Mesenchymal stem cell (in vitro differentiated cells and primary cell): ENCODE results near the gene HPCAL1.

ENCODE experiments used
- DNase-seq: peaks from one replicate; pipeline ENCODE4 v3.0.0-alpha.2; 2013
- H2AFZ ChIP-seq: one replicate; pipeline ENCODE4 v1.6.1; 2013; ENCODE audit warnings: low read depth, mild to moderate bottlenecking, control low read depth, inconsistent platforms, low read length, moderate library complexity
- H2AK5ac ChIP-seq: 2 replicates; pipeline ENCODE4 v1.6.1; 2013; ENCODE audit warnings: low read length, moderate library complexity, mild to moderate bottlenecking, inconsistent platforms; ENCODE audit not compliant: severe bottlenecking
- H2BK120ac ChIP-seq: one replicate; pipeline ENCODE4 v1.6.1; 2013; ENCODE audit warnings: low read depth, mild to moderate bottlenecking, inconsistent platforms, low read length, moderate library complexity
- H2BK12ac ChIP-seq, 2 experiments: one replicate each; pipeline ENCODE4 v1.6.1; 2013; ENCODE audit warnings: inconsistent platforms in 2 of 2, low read length in 2 of 2, mild to moderate bottlenecking in 2 of 2, moderate library complexity in 2 of 2, control low read depth in 1 of 2
- H2BK15ac ChIP-seq: one replicate; pipeline ENCODE4 v1.6.1; 2013; ENCODE audit warnings: mild to moderate bottlenecking, low read depth, inconsistent platforms; ENCODE audit not compliant: poor library complexity, severe bottlenecking
- H2BK5ac ChIP-seq: 2 replicates; pipeline ENCODE4 v1.6.1; 2013; ENCODE audit warnings: low read depth, mild to moderate bottlenecking, low read length, control low read depth, inconsistent platforms; ENCODE audit not compliant: poor library complexity, severe bottlenecking
- H3K14ac ChIP-seq, 2 experiments: one replicate each; pipeline ENCODE4 v1.6.1; 2013; ENCODE audit warnings: inconsistent platforms in 2 of 2, low read length in 2 of 2, control low read depth in 1 of 2, mild to moderate bottlenecking in 1 of 2, moderate library complexity in 1 of 2
- H3K18ac ChIP-seq, 2 experiments: one replicate each; pipeline ENCODE4 v1.6.1; 2013; ENCODE audit warnings: inconsistent platforms in 2 of 2, low read length in 2 of 2, control low read depth in 1 of 2, low read depth in 1 of 2, mild to moderate bottlenecking in 1 of 2
- H3K23ac ChIP-seq, 2 experiments: one replicate each; pipeline ENCODE4 v1.6.1; 2013; ENCODE audit warnings: inconsistent platforms in 2 of 2, low read length in 2 of 2, mild to moderate bottlenecking in 2 of 2, moderate library complexity in 2 of 2, control low read depth in 1 of 2
- H3K27ac ChIP-seq: 2 replicates; pipeline ENCODE4 v1.5.1; 2013; ENCODE audit warnings: mild to moderate bottlenecking, moderate library complexity, low read length, control low read depth, inconsistent platforms; ENCODE audit not compliant: poor library complexity, severe bottlenecking
- H3K27me3 ChIP-seq, 2 experiments: 2 replicates each; pipeline versions ENCODE4 v1.6.1 to v1.7.0; 2013; ENCODE audit warnings: low read length in 2 of 2, mild to moderate bottlenecking in 2 of 2, moderate library complexity in 2 of 2, control low read depth in 1 of 2, inconsistent platforms in 1 of 2; ENCODE audit not compliant: control insufficient read depth in 1 of 2, insufficient read depth in 1 of 2
- H3K36me3 ChIP-seq, 2 experiments: 2 replicates each; pipeline versions ENCODE4 v1.6.1 to v1.7.0; 2013; ENCODE audit warnings: low read length in 2 of 2, control low read depth in 1 of 2, inconsistent platforms in 1 of 2, low read depth in 1 of 2, mild to moderate bottlenecking in 1 of 2; ENCODE audit not compliant: insufficient read depth in 2 of 2, control insufficient read depth in 1 of 2
- H3K4ac ChIP-seq, 2 experiments: one replicate each; pipeline ENCODE4 v1.6.1; 2013; ENCODE audit warnings: inconsistent platforms in 2 of 2, low read length in 2 of 2, mild to moderate bottlenecking in 2 of 2, moderate library complexity in 2 of 2, control low read depth in 1 of 2, low read depth in 1 of 2
- H3K4me1 ChIP-seq: 2 replicates; pipeline ENCODE4 v1.6.1; 2013; ENCODE audit warnings: low read depth, low read length, control low read depth; ENCODE audit not compliant: control insufficient read depth, insufficient read depth
- H3K4me2 ChIP-seq: 2 replicates; pipeline ENCODE4 v1.6.1; 2013; ENCODE audit warnings: low read length, mild to moderate bottlenecking, inconsistent platforms; ENCODE audit not compliant: poor library complexity, severe bottlenecking
- H3K4me3 ChIP-seq, 2 experiments: 2 replicates each; pipeline versions ENCODE4 v1.5.1 to v1.7.0; 2013; ENCODE audit warnings: low read length in 2 of 2, mild to moderate bottlenecking in 2 of 2, control low read depth in 1 of 2, low read depth in 1 of 2; ENCODE audit not compliant: insufficient read depth in 1 of 2
- H3K79me1 ChIP-seq: replicated peaks from 2 replicates; pipeline ENCODE4 v1.6.1; 2013; ENCODE audit warnings: mild to moderate bottlenecking, control low read depth, low read length, inconsistent platforms; ENCODE audit not compliant: poor library complexity, severe bottlenecking
- H3K9ac ChIP-seq: 2 replicates; pipeline ENCODE4 v1.7.0; 2013; ENCODE audit warnings: mild to moderate bottlenecking, low read length, moderate library complexity
- H3K9me3 ChIP-seq: 2 replicates; pipeline ENCODE4 v1.7.0; 2013; ENCODE audit warnings: mild to moderate bottlenecking, low read length; ENCODE audit not compliant: control insufficient read depth
- H4K8ac ChIP-seq: one replicate; pipeline ENCODE4 v1.6.1; 2013; ENCODE audit warnings: inconsistent platforms, mild to moderate bottlenecking, low read length, moderate library complexity
- H4K91ac ChIP-seq: one replicate; pipeline ENCODE4 v1.6.1; 2013; ENCODE audit warnings: mild to moderate bottlenecking, low read length, inconsistent platforms
- WGBS: methylation state at CpG from one replicate; pipeline ENCODE4 v1.1.7; 2013; ENCODE audit warnings: mixed read lengths; 5-methylcytosine and 5-hydroxymethylcytosine counted together

Gene HPCAL1

GRCh38 chr2:10404324-10405143, 101.8 kb downstream of the HPCAL1 start:
- no peak overlapping the region for H2BK12ac ChIP-seq
- 87% methylated on average over 20 of the region's 20 CpGs for WGBS
- no peak overlapping the region for H3K4me3 ChIP-seq
- H3K9ac ChIP-seq: no peak overlapping the region
- H3K18ac ChIP-seq: no peak overlapping the region
- H2BK120ac ChIP-seq: no peak overlapping the region
- H2BK5ac ChIP-seq: peak overlapping the region; percentile 57
- H3K79me1 ChIP-seq: peaks cover 8% of the 10 kb centered on the region
- peaks cover 50% of the 10 kb centered on the region for H3K4me1 ChIP-seq
- no peak overlapping the region for H2AFZ ChIP-seq
- no peak overlapping the region for H4K8ac ChIP-seq
- H3K27ac ChIP-seq: peak overlapping the region; percentile 51
- H3K23ac ChIP-seq: no peak overlapping the region
- peaks cover 3 to 15% of the 10 kb centered on the region in 2 experiments for H3K36me3 ChIP-seq
- DNase-seq: no peak
- peak overlapping the region; percentile 88 for H2AK5ac ChIP-seq
- no peak overlapping the region for H3K4ac ChIP-seq
- H3K27me3 ChIP-seq: peaks cover 0 to 6% of the 10 kb centered on the region in 2 experiments
- no peak overlapping the region for H2BK15ac ChIP-seq
- no peak overlapping the region for H4K91ac ChIP-seq
- H3K14ac ChIP-seq: no peak overlapping the region
- H3K4me2 ChIP-seq: peak overlapping the region; percentile 8
- no peaks in the 10 kb centered on the region for H3K9me3 ChIP-seq

GRCh38 chr2:10405448-10405847, 102.7 kb downstream of the HPCAL1 start:
- no peaks in the 10 kb centered on the region for H3K9me3 ChIP-seq
- no peak overlapping the region for H4K91ac ChIP-seq
- H2AFZ ChIP-seq: no peak overlapping the region
- no peak overlapping the region for H2BK5ac ChIP-seq
- H3K4ac ChIP-seq: no peak overlapping the region
- 88% methylated on average over 13 of the region's 13 CpGs for whole genome bisulfite sequencing
- no peak overlapping the region for H3K4me3 ChIP-seq
- no peak overlapping the region for H2BK12ac ChIP-seq
- H2BK120ac ChIP-seq: no peak overlapping the region
- peak overlapping the region in 1 of 2 experiments; percentile 72 for H3K14ac ChIP-seq
- H4K8ac ChIP-seq: no peak overlapping the region
- no peak overlapping the region for H2BK15ac ChIP-seq
- H3K23ac ChIP-seq: peak overlapping the region in 1 of 2 experiments; percentile 9
- peak overlapping the region; percentile 51 for H3K27ac ChIP-seq
- H3K4me2 ChIP-seq: peak overlapping the region; percentile 8
- peaks cover 54% of the 10 kb centered on the region for H3K4me1 ChIP-seq
- H3K79me1 ChIP-seq: peaks cover 8% of the 10 kb centered on the region
- peaks cover 0 to 6% of the 10 kb centered on the region in 2 experiments for H3K36me3 ChIP-seq
- peaks cover 0 to 6% of the 10 kb centered on the region in 2 experiments for H3K27me3 ChIP-seq
- H3K9ac ChIP-seq: no peak overlapping the region
- peak overlapping the region; percentile 88 for H2AK5ac ChIP-seq
- no peak for DNase-seq
- H3K18ac ChIP-seq: no peak overlapping the region

GRCh38 chr2:10406016-10406415, 103.3 kb downstream of the HPCAL1 start:
- 96% methylated on average over 10 of the region's 10 CpGs for WGBS
- no peak overlapping the region for H3K18ac ChIP-seq
- no peak overlapping the region for H3K27ac ChIP-seq
- peaks cover 5% of the 10 kb centered on the region for H3K79me1 ChIP-seq
- H2BK5ac ChIP-seq: no peak overlapping the region
- H4K8ac ChIP-seq: no peak overlapping the region
- H3K14ac ChIP-seq: no peak overlapping the region
- peak overlapping the region; percentile 70 for H2AK5ac ChIP-seq
- no peak overlapping the region for H2BK120ac ChIP-seq
- H3K4me2 ChIP-seq: no peak overlapping the region
- H2BK15ac ChIP-seq: peak overlapping the region; percentile 64
- no peak overlapping the region for H3K4ac ChIP-seq
- H3K9ac ChIP-seq: no peak overlapping the region
- peaks cover 0 to 6% of the 10 kb centered on the region in 2 experiments for H3K27me3 ChIP-seq
- no peak overlapping the region for H3K23ac ChIP-seq
- H3K9me3 ChIP-seq: no peaks in the 10 kb centered on the region
- DNase-seq: no peak
- peaks cover 0 to under 1% of the 10 kb centered on the region in 2 experiments for H3K36me3 ChIP-seq
- H2AFZ ChIP-seq: no peak overlapping the region
- peaks cover 58% of the 10 kb centered on the region for H3K4me1 ChIP-seq
- no peak overlapping the region for H3K4me3 ChIP-seq
- no peak overlapping the region for H4K91ac ChIP-seq
- H2BK12ac ChIP-seq: no peak overlapping the region

- no peak overlapping the region for H3K27ac ChIP-seq
Observed at GRCh38 chr2:10406491-10407188, 103.9 kb downstream of the HPCAL1 start.

More at GRCh38 chr2:10406491-10407188, 103.9 kb downstream of the HPCAL1 start:
- no peak overlapping the region for H3K4me2 ChIP-seq
- no peak overlapping the region for H4K91ac ChIP-seq
- no peak overlapping the region for H3K4ac ChIP-seq
- peak overlapping the region; percentile 55 for H2AK5ac ChIP-seq
- peaks cover 0 to 5% of the 10 kb centered on the region in 2 experiments for H3K36me3 ChIP-seq
- H3K9ac ChIP-seq: no peak overlapping the region
- H2BK120ac ChIP-seq: no peak overlapping the region
- no peak overlapping the region for H2BK12ac ChIP-seq
- H3K9me3 ChIP-seq: no peaks in the 10 kb centered on the region
- H2BK5ac ChIP-seq: no peak overlapping the region
- H2AFZ ChIP-seq: no peak overlapping the region
- H3K4me1 ChIP-seq: peaks cover 62% of the 10 kb centered on the region
- no peak overlapping the region for H2BK15ac ChIP-seq
- H4K8ac ChIP-seq: no peak overlapping the region
- no peak for DNase-seq
- no peak overlapping the region for H3K4me3 ChIP-seq
- H3K14ac ChIP-seq: no peak overlapping the region
- no peak overlapping the region for H3K23ac ChIP-seq
- peaks cover 5% of the 10 kb centered on the region for H3K79me1 ChIP-seq
- no peak overlapping the region for H3K18ac ChIP-seq
- H3K27me3 ChIP-seq: peaks cover 0 to 6% of the 10 kb centered on the region in 2 experiments
- 95% methylated on average over 17 of the region's 18 CpGs for WGBS
